Measurements from ENCODE around the gene NRN1L.
A peak's percentile ranks its signal among the peaks of the same experiment; 100 is the strongest.
"Not testable (repeated sequence)": the region's sequence is repeated elsewhere in the genome, so short reads cannot be mapped to it uniquely, and the experiment has no call there.

Gene NRN1L

GRCh38 chr16:67861877-67862276, 22.8 kb upstream of the NRN1L start:
- DNase-seq = no peak

GRCh38 chr16:67862623-67863583, 21.8 kb upstream of the NRN1L start:
- peak; percentile 5 for DNase-seq

GRCh38 chr16:67864044-67864443, 20.6 kb upstream of the NRN1L start:
- DNase-seq = not testable (repeated sequence)

- peak; percentile 6 for DNase-seq
These were observed 20.1 kb upstream of the NRN1L start for GRCh38 chr16:67864594-67864993.

GRCh38 chr16:67865318-67865717, 19.4 kb upstream of the NRN1L start:
- peak; percentile 44 for DNase-seq

- DNase-seq = no peak
These were observed 16.4 kb upstream of the NRN1L start for GRCh38 chr16:67868290-67868689.

- DNase-seq = no peak
These were observed 15.0 kb upstream of the NRN1L start for GRCh38 chr16:67869653-67870052.

GRCh38 chr16:67871256-67871655, 13.4 kb upstream of the NRN1L start:
- DNase-seq = peak; percentile 16

GRCh38 chr16:67872131-67872630, 12.5 kb upstream of the NRN1L start:
- peak; percentile 26 for DNase-seq

- DNase-seq = peak; percentile 81
These were observed 11.9 kb upstream of the NRN1L start, which contains the start of gene EDC4 for GRCh38 chr16:67872631-67873434. EDC4 (plus strand) TSS chr16:67873052; CDS start chr16:67873262, 210 bp downstream.

- DNase-seq = peak; percentile 47
These were observed 11.0 kb upstream of the NRN1L start for GRCh38 chr16:67873435-67874370.

- DNase-seq = no peak
These were observed 10.3 kb upstream of the NRN1L start for GRCh38 chr16:67874372-67874771.

GRCh38 chr16:67877064-67877463, 7.6 kb upstream of the NRN1L start:
- DNase-seq = no peak

- no peak for DNase-seq
These were observed 6.5 kb upstream of the NRN1L start for GRCh38 chr16:67878232-67878631.

- no peak for DNase-seq
These were observed 5.8 kb upstream of the NRN1L start for GRCh38 chr16:67878846-67879245.

GRCh38 chr16:67879462-67879861, 5.2 kb upstream of the NRN1L start:
- no peak for DNase-seq

- no peak for DNase-seq
These were observed 4.7 kb upstream of the NRN1L start for GRCh38 chr16:67879936-67880335.

- no peak for DNase-seq
These were observed 4.1 kb upstream of the NRN1L start for GRCh38 chr16:67880584-67880983.

GRCh38 chr16:67881621-67882161, 3.0 kb upstream of the NRN1L start:
- DNase-seq = no peak

GRCh38 chr16:67882374-67883145, 2.1 kb upstream of the NRN1L start:
- DNase-seq = no peak

Data from NCI-H82 (cell line).